Naive thymus-derived CD8-positive, alpha-beta T cell (primary cell): ENCODE data around the gene CFD. TPM values are rescaled to one million over a fixed set of nuclear protein-coding genes. Genes with fewer than 3 reads are reported as not detected.
"Not testable (repeated sequence)": the region's sequence is repeated elsewhere in the genome, so short reads cannot be mapped to it uniquely, and the experiment has no call there.

ENCODE experiments used
- ATAC-seq, 2 donors: fragments of 150-1000 bp; cut with Tn5 transposase in 1 of 2; sonication (Bioruptor Pico), chemical (Tn5 transposase) in 1 of 2; 1 replicate in 1 of 2; 2 replicates in 1 of 2; pipeline ENCODE4 v1.10.0; 2021; ENCODE audit warnings: mild to moderate bottlenecking in 2 of 2, moderate library complexity in 2 of 2
- POLR2A ChIA-PET: fragments of 350-600 bp; sonication (Branson Sonifier 250); formaldehyde crosslinking; loops from one replicate; lab custom pipeline; 2021; ENCODE audit warnings: antibody characterized with exemption; lab: Charles Lee
- DNase-seq, 10 donors: peaks; one replicate each; pipeline versions ENCODE4 v3.0.0 to v3.0.0-alpha.2; 2020 to 2022
- H3K27ac Mint-ChIP-seq, 10 donors: one replicate each; pipeline ENCODE4 v1.8.0; 2020 to 2022; ENCODE audit warnings: mild to moderate bottlenecking in 10 of 10, mixed read lengths in 10 of 10, moderate library complexity in 4 of 10, inconsistent platforms in 1 of 10
- H3K27me3 Mint-ChIP-seq, 5 donors: one replicate each; pipeline ENCODE4 v1.8.0; 2021 to 2022; ENCODE audit warnings: mixed read lengths in 5 of 5
- H3K36me3 Mint-ChIP-seq, 3 donors: one replicate each; pipeline ENCODE4 v1.8.0; 2020 to 2022; ENCODE audit warnings: mixed read lengths in 3 of 3, mild to moderate bottlenecking in 2 of 3, inconsistent platforms in 1 of 3
- H3K4me1 Mint-ChIP-seq, 4 donors: one replicate each; pipeline ENCODE4 v1.8.0; 2021 to 2022; ENCODE audit warnings: mixed read lengths in 4 of 4
- H3K4me3 Mint-ChIP-seq, 10 donors: one replicate each; pipeline ENCODE4 v1.8.0; 2020 to 2022; ENCODE audit warnings: mild to moderate bottlenecking in 10 of 10, mixed read lengths in 10 of 10, moderate library complexity in 6 of 10, inconsistent platforms in 1 of 10
- H3K9me3 Mint-ChIP-seq, 9 donors: one replicate each; pipeline ENCODE4 v1.8.0; 2020 to 2022; ENCODE audit warnings: mixed read lengths in 9 of 9, mild to moderate bottlenecking in 3 of 9, inconsistent platforms in 1 of 9, moderate library complexity in 1 of 9
- polyA plus RNA-seq, 3 donors: library from polyadenylated mRNA; unstranded; fragments of 300-500 nt; fragmentation: Illumina TruSeq; gene quantifications; one replicate each; pipeline ENCODE4 v1.2.3, GENCODE V29; 2021
- total RNA-seq, 8 experiments: library from RNA in 2 of 8; stranded (reverse) in 2 of 8; gene quantifications; one replicate each; pipeline ENCODE4 v1.2.3 and lab custom pipeline; 2021 to 2026

The CFD gene
- total and polyA plus RNA-seq, 5 experiments from 2014 or later = 2.4 to 10.0 (median 3.9) TPM

DNA sequence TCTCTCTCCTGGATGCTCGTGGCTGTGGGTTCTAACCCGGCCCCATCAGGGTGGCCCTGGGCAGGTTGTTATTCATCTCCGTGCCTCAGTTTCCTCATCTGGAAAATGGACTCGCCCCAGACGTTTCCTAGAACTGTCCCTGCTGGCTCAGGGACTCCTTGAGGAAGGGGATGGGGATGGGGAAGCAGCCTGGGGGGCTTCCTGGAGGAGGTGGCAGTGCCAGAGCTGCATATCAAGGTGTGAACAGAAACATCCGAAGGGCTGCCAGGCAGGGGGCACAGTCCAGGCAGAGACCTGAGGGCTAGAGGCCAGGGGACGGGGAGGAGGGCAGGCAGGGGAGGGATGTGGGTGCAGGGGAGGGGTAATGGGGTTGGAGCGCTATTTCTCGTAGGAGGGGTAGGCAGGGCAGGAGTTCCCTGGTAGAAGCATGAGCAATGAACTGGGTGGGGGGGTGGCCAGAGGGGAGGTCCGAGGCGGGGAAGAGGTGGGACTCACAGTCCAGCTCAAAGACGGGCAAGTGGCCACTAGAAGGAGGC, 11.0 kb upstream of the CFD start:
- H3K27me3 Mint-ChIP-seq = peaks cover 13 to 71% (median 34%) of the 10 kb centered on the region in 5 donors

DNA sequence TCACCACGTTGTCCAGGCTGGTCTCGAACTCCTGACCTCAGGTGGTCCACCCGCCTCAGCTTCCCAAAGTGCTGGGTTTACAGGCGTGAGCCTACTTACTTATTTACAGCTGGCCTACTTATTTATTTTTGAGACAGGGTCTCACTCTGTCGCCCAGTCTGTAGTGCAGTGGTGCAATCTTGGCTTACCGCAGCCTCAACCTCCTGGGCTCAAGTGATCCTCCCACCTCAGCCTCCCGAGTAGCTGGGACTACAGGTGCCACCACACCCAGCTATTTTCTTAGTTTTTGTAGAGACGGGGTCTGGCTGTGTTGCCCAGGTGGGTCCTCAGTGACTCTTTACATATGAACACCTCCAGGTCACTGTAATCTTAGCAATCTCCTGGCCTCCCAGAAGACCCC, 10.3 kb upstream of the CFD start:
- peaks cover 13 to 71% (median 34%) of the 10 kb centered on the region in 5 donors for H3K27me3 Mint-ChIP-seq
- H3K9me3 Mint-ChIP-seq, H3K4me3 Mint-ChIP-seq, ATAC-seq, H3K4me1 Mint-ChIP-seq, DNase-seq, H3K27ac Mint-ChIP-seq, H3K36me3 Mint-ChIP-seq: not testable (repeated sequence)
- POLR2A ChIA-PET = interaction anchor here (0.7 kb wide), 1 partner anchor 53 kb away, joined by 3 read pairs; no protein-coding TSS in a partner anchor

More for the DNA sequence above, 11.0 kb upstream of the CFD start:
- Mint-ChIP-seq H3K4me3 (no peak overlapping the region), H3K4me1 (peaks cover 3 to 7% (median 4%) of the 10 kb centered on the region in 4 donors), H3K27ac (no peak overlapping the region), H3K36me3 (peaks cover 0 to 7% (median 0%) of the 10 kb centered on the region in 3 donors), H3K9me3 (peaks cover 0 to 3% (median 0%) of the 10 kb centered on the region in 9 donors)
- DNase-seq = no peak
- POLR2A ChIA-PET = no interaction called here
- no peak for ATAC-seq

DNA sequence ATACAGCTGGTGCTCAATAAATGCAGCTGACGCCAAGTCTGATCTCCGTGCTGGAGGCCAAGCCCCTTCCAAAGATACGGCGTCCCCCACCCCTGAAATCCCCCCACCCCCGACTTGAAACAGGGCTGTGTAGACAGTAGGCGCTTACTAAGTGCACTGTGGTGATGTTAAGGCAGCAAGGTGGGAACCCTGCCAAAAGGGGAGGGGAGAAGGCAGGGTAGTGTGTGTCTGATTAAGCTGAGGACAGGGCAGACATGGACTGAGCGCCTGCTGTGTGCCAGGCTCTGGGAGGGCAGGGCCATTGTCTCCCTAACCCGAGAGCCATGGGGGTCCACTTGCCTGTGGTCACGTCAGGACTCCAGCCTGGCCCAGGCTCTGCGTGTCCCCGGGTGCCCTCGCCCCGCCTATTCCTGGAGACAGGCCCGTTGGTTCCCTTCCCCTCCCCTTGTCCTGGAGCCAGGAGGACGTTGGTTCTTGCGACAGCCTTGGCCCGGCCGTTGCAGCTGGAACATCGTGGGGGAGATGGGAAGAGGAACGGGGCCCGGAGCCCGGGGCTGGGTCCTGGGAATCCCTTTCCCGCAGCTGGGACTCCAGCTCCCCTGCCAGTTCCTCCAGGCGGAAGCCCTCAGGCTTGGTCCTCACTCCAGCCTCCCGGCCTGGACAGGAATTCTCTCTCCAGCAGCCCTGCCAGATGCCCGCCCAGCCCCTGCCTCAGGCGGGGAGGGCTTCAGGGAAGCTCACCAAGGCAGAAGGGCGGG, 9.1 kb upstream of the CFD start:
- H3K4me3 Mint-ChIP-seq = no peak overlapping the region
- no peak overlapping the region for H3K27ac Mint-ChIP-seq
- no peak for DNase-seq
- POLR2A ChIA-PET = interaction anchor here (0.6 to 0.8 kb wide), 2 partner anchors 10 to 48 kb away, joined by 3 read pairs; no protein-coding TSS in a partner anchor
- no peaks in the 10 kb centered on the region for H3K4me1 Mint-ChIP-seq
- H3K36me3 Mint-ChIP-seq = peaks cover 0 to 4% (median 0%) of the 10 kb centered on the region in 3 donors
- no peak for ATAC-seq
- peaks cover 10 to 63% (median 29%) of the 10 kb centered on the region in 5 donors for H3K27me3 Mint-ChIP-seq
- H3K9me3 Mint-ChIP-seq = no peaks in the 10 kb centered on the region

DNA sequence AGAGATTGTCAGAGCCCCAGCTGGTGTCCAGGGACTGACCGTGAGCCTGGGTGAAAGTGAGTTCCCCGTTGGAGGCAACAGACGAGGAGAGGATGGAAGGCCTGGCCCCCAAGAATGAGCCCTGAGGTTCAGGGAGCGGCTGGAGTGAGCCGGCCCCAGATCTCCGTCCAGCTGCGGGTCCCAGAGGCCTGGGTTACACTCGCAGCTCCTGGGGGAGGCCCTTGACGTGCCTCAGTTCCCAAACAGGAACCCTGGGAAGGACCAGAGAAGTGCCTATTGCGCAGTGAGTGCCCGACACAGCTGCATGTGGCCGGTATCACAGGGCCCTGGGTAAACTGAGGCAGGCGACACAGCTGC, 8.5 kb upstream of the CFD start:
- POLR2A ChIA-PET = interaction anchor here (0.8 kb wide), 1 partner anchor 9 kb away, joined by 3 read pairs; no protein-coding TSS in a partner anchor
- no peaks in the 10 kb centered on the region for H3K36me3 Mint-ChIP-seq
- H3K9me3 Mint-ChIP-seq = no peaks in the 10 kb centered on the region
- DNase-seq = no peak
- H3K27me3 Mint-ChIP-seq = peaks cover 5 to 58% (median 24%) of the 10 kb centered on the region in 5 donors
- no peak overlapping the region for H3K27ac Mint-ChIP-seq
- no peak for ATAC-seq
- no peak overlapping the region for H3K4me3 Mint-ChIP-seq
- no peaks in the 10 kb centered on the region for H3K4me1 Mint-ChIP-seq

DNA sequence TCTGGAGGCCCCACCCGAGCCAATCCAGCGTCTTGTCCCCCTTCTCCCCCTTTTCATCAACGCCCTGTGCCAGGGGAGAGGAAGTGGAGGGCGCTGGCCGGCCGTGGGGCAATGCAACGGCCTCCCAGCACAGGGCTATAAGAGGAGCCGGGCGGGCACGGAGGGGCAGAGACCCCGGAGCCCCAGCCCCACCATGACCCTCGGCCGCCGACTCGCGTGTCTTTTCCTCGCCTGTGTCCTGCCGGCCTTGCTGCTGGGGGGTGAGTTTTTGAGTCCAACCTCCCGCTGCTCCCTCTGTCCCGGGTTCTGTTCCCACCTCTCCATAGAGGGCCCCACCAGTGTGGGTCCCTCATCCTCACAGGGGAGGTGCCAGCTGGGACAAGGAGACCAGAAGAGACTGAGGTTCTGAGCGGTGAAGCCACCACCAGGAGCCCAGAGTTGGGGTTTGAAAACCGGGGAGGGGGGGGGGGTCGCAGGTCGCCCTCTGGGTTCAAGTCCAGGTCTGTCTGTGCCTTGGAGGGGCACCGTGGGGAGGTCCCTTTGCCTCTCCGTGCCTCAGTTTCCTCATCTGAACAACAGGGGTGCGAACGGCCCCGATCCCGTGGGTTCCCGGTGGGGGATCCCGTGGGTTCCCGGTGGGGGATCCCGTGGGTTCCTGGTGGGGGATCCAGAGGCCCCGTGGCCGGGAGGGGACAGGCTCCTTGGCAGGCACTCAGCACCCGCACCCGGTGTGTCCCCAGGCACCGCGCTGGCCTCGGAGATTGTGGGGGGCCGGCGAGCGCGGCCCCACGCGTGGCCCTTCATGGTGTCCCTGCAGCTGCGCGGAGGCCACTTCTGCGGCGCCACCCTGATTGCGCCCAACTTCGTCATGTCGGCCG, 7.1 kb upstream of the CFD start, which contains the start of gene ELANE:
TSS of gene ELANE (plus strand) at position 168 of the 878 bp plus-strand sequence. CDS start at position 194, 26 bp downstream.
- H3K27ac Mint-ChIP-seq = no peak within 1 kb of the TSS
- H3K4me3 Mint-ChIP-seq = no peak within 1 kb of the TSS
- H3K9me3 Mint-ChIP-seq = no peaks in the 10 kb centered on the region
- peaks cover 0 to 2% (median 1%) of the 10 kb centered on the region in 4 donors for H3K4me1 Mint-ChIP-seq
- no peak for ATAC-seq
- DNase-seq = no peak
- no peaks in the 10 kb centered on the region for H3K36me3 Mint-ChIP-seq
- peaks cover 1 to 48% (median 14%) of the 10 kb centered on the region in 5 donors for H3K27me3 Mint-ChIP-seq
- POLR2A ChIA-PET = interaction anchor here (0.6 kb wide), 1 partner anchor 114 kb away, joined by 3 read pairs; no protein-coding TSS in a partner anchor

DNA sequence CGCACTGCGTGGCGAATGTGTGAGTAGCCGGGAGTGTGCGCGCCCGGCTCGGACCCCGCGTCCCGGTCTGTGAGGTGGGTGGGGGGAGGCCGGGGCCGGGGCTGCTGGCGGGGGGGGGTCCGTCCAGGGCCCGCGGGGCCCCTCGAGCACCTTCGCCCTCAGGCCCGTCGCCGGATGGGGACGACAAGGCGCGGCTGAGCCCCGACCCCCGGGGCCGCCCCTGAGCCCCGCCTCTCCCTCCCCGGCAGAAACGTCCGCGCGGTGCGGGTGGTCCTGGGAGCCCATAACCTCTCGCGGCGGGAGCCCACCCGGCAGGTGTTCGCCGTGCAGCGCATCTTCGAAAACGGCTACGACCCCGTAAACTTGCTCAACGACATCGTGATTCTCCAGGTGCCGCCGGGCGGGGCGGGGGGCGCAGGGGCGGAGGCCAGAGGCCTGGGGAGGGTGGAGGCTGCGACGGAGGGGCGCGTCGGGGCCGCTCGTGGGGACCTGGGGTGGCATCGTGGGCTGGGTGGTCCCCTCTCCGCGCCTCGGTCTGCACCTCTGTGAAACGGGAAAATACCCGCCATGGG, 6.4 kb upstream of the CFD start:
- no peak for ATAC-seq
- Mint-ChIP-seq H3K4me3 (no peak overlapping the region), H3K36me3 (no peaks in the 10 kb centered on the region), H3K27ac (no peak overlapping the region), H3K4me1 (peaks cover 0 to 2% (median 2%) of the 10 kb centered on the region in 4 donors), H3K9me3 (no peaks in the 10 kb centered on the region), H3K27me3 (peaks cover 1 to 44% (median 7%) of the 10 kb centered on the region in 5 donors)
- DNase-seq = no peak
- POLR2A ChIA-PET = no interaction called here

DNA sequence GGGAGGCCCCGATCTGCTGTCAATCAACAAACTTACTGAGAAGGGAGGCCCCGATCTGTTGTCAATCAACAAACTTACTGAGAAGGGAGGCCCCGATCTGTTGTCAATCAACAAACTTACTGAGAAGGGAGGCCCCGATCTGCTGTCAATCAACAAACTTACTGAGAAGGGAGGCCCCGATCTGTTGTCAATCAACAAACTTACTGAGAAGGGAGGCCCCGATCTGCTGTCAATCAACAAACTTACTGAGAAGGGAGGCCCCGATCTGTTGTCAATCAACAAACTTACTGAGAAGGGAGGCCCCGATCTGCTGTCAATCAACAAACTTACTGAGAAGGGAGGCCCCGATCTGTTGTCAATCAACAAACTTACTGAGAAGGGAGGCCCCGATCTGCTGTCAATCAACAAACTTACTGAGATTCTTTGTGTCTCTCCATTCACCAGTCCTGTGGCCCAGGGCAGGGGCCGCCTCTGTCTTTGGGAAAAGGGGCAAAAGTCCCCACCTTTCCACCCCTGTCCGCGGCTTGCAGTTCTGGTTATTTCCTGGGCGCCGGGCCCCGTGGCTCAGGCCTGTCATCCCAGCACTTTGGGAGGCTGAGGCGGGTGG, 5.7 kb upstream of the CFD start:
- H3K4me1 Mint-ChIP-seq, H3K27ac Mint-ChIP-seq, H3K9me3 Mint-ChIP-seq: not testable (repeated sequence)

DNA sequence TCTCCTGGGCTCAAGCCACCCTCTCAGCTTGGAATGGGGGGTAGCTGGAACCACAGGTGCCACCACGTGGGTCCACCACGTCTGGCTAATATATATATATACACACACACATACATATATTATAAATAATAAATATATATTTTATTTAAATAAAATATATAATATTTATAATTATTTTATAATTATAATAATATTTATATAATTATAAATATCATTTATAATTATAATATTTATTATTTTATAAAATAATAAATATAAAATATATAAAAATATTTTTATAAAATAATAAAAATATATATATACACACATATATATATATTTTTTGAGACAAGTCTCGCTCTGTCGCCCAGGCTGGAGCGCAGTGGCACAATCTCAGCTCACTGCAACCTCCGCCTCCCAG, 4.9 kb upstream of the CFD start:
- H3K27ac Mint-ChIP-seq = no peak overlapping the region
- DNase-seq = no peak
- no peaks in the 10 kb centered on the region for H3K36me3 Mint-ChIP-seq
- H3K4me3 Mint-ChIP-seq = no peak overlapping the region
- POLR2A ChIA-PET = interaction anchor here (0.7 kb wide), 1 partner anchor 30 kb away, joined by 3 read pairs; no protein-coding TSS in a partner anchor
- H3K4me1 Mint-ChIP-seq = peaks cover 0 to 4% (median 2%) of the 10 kb centered on the region in 4 donors
- no peak for ATAC-seq
- H3K27me3 Mint-ChIP-seq = peaks cover 0 to 37% (median 0%) of the 10 kb centered on the region in 5 donors
- H3K9me3 Mint-ChIP-seq = no peaks in the 10 kb centered on the region

More for the DNA sequence above, 5.7 kb upstream of the CFD start:
- H3K4me3 Mint-ChIP-seq, POLR2A ChIA-PET, DNase-seq, ATAC-seq, H3K36me3 Mint-ChIP-seq: not testable (repeated sequence)
- peaks cover under 1 to 43% (median 1%) of the 10 kb centered on the region in 5 donors for H3K27me3 Mint-ChIP-seq

DNA sequence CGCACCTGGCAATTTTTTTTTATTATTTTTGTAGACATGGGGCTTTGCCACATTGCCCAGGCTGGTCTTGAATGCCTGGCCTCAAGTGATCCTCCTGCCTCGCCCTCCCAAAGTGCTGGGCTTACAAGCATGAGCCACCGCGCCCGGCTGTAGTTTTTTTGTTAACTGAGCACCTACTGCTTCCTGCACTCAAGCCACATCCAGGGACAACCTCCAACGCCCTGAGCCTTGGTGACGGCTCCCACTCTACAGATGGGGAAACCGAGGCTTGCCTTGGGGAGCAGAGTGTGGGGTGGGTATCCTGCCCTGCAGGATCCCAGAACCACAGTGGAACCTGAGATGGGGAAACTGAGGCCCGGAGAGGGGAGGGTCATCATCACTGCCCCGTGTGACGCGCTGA, 4.3 kb upstream of the CFD start:
- Mint-ChIP-seq H3K27me3 (peaks cover 0 to 31% (median 0%) of the 10 kb centered on the region in 5 donors), H3K4me1 (peaks cover 0 to 9% (median 2%) of the 10 kb centered on the region in 4 donors)
- POLR2A ChIA-PET = no interaction called here

DNA sequence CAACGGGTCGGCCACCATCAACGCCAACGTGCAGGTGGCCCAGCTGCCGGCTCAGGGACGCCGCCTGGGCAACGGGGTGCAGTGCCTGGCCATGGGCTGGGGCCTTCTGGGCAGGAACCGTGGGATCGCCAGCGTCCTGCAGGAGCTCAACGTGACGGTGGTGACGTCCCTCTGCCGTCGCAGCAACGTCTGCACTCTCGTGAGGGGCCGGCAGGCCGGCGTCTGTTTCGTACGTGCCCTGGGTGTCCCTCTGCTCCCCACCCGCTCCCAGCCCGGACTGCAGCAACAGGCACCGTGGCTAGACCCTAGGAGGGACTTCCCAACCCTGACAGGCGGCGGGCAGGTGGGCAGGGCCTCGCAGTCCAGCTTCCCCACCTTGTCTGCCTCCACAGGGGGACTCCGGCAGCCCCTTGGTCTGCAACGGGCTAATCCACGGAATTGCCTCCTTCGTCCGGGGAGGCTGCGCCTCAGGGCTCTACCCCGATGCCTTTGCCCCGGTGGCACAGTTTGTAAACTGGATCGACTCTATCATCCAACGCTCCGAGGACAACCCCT, 3.8 kb upstream of the CFD start:
- no peaks in the 10 kb centered on the region for H3K9me3 Mint-ChIP-seq
- POLR2A ChIA-PET = interaction anchor here (13.5 kb wide), 1 partner anchor 62 kb away, joined by 165 read pairs; the partner anchor contains the start of genes KISS1R and R3HDM4
- ATAC-seq (no peak), DNase-seq (no peak)
- no peak overlapping the region for H3K27ac Mint-ChIP-seq
- peaks cover 0 to 27% (median 0%) of the 10 kb centered on the region in 5 donors for H3K27me3 Mint-ChIP-seq
- H3K36me3 Mint-ChIP-seq = no peaks in the 10 kb centered on the region
- H3K4me1 Mint-ChIP-seq = peaks cover 0 to 9% (median 2%) of the 10 kb centered on the region in 4 donors
- no peak overlapping the region for H3K4me3 Mint-ChIP-seq

More for the DNA sequence above, 4.3 kb upstream of the CFD start:
- ATAC-seq (no peak), DNase-seq (no peak)
- Mint-ChIP-seq H3K9me3 (no peaks in the 10 kb centered on the region), H3K4me3 (no peak overlapping the region), H3K27ac (no peak overlapping the region), H3K36me3 (no peaks in the 10 kb centered on the region)

DNA sequence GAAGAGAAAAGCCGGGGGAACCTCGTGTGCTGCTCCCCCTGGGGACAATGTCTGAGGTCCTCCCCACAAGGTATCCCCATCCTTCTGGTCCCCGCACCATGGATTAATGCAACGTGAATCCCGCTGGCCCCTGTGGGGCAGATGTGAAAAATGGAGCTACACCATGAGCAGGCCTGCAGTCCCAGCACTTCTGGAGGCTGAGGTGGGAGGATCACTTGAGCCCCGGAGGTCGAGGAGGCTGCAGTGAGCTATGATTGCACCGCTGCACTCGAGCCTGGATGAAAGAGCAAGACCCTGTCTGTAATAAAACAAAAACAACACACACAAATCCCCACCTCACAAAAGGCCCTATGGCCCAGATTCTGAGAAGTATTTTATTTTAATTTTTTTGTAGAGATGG, 1.2 kb upstream of the CFD start:
- POLR2A ChIA-PET = interaction anchor here (0.6 to 13.5 kb wide), 5 partner anchors 14 to 88 kb away, joined by 3 to 165 read pairs (median 5); partner anchors contain the start of genes KISS1R and R3HDM4

More for the DNA sequence above, 1.2 kb upstream of the CFD start:
- Mint-ChIP-seq H3K9me3 (no peaks in the 10 kb centered on the region), H3K36me3 (no peaks in the 10 kb centered on the region), H3K27me3 (peaks cover 0 to 13% (median 0%) of the 10 kb centered on the region in 5 donors), H3K4me3 (no peak overlapping the region), H3K27ac (peak overlapping the region in 1 of 10 donors; percentile 43), H3K4me1 (peaks cover 7 to 16% (median 10%) of the 10 kb centered on the region in 4 donors)
- ATAC-seq (no peak), DNase-seq (no peak)
